Measurements from ENCODE around the gene PDE4B.

Gene PDE4B

GRCh38 chr1:65890201-65890843, 97.6 kb downstream of the PDE4B start:
- DNase-seq = no peak

- DNase-seq = no peak
These were observed 102.3 kb downstream of the PDE4B start for GRCh38 chr1:65894738-65895605.

GRCh38 chr1:65896721-65897120, 104.0 kb downstream of the PDE4B start:
- DNase-seq = no peak

GRCh38 chr1:65897485-65897884, 104.8 kb downstream of the PDE4B start:
- no peak for DNase-seq

- DNase-seq = no peak
These were observed 112.0 kb downstream of the PDE4B start for GRCh38 chr1:65904681-65905083.

GRCh38 chr1:65910432-65910831, 117.7 kb downstream of the PDE4B start:
- no peak for DNase-seq

GRCh38 chr1:65911679-65912078, 119.0 kb downstream of the PDE4B start:
- DNase-seq = no peak

- DNase-seq = no peak
These were observed 125.9 kb downstream of the PDE4B start for GRCh38 chr1:65918564-65918963.

- DNase-seq = no peak
These were observed 128.8 kb downstream of the PDE4B start for GRCh38 chr1:65921446-65921845.

GRCh38 chr1:65924471-65924870, 131.8 kb downstream of the PDE4B start:
- no peak for DNase-seq

GRCh38 chr1:65938506-65938905, 145.8 kb downstream of the PDE4B start:
- no peak for DNase-seq

- no peak for DNase-seq
These were observed 146.5 kb downstream of the PDE4B start for GRCh38 chr1:65939191-65939590.

- DNase-seq = no peak
These were observed 146.9 kb downstream of the PDE4B start for GRCh38 chr1:65939636-65940035.

GRCh38 chr1:65940126-65940525, 147.4 kb downstream of the PDE4B start:
- no peak for DNase-seq

- DNase-seq = no peak
These were observed 149.8 kb downstream of the PDE4B start for GRCh38 chr1:65942476-65942875.

GRCh38 chr1:65946376-65946775, 153.7 kb downstream of the PDE4B start:
- DNase-seq = no peak

- DNase-seq = no peak
These were observed 154.3 kb downstream of the PDE4B start for GRCh38 chr1:65946960-65947359.

- no peak for DNase-seq
These were observed 156.0 kb downstream of the PDE4B start for GRCh38 chr1:65948609-65949229.

- no peak for DNase-seq
These were observed 156.5 kb downstream of the PDE4B start for GRCh38 chr1:65949230-65949626.

- no peak for DNase-seq
These were observed 157.2 kb downstream of the PDE4B start for GRCh38 chr1:65949933-65950332.

- DNase-seq = no peak
These were observed 160.0 kb downstream of the PDE4B start for GRCh38 chr1:65952696-65953095.

- DNase-seq = no peak
These were observed 160.5 kb downstream of the PDE4B start for GRCh38 chr1:65953170-65953569.

- peak in 1 of 2 donors; percentile 42 for DNase-seq
These were observed 162.4 kb downstream of the PDE4B start for GRCh38 chr1:65955071-65955470.

- no peak for DNase-seq
These were observed 162.8 kb downstream of the PDE4B start for GRCh38 chr1:65955503-65955902.
